HG03097 (cell line): ENCODE results near the gene P4HTM.

Experiments
- ATAC-seq: cut with Tn5 transposase; IDR thresholded peaks from one replicate; pipeline ENCODE4 v1.9.1; 2021; ENCODE audit not compliant: unreplicated experiment, low FRiP score

P4HTM gene

DNA sequence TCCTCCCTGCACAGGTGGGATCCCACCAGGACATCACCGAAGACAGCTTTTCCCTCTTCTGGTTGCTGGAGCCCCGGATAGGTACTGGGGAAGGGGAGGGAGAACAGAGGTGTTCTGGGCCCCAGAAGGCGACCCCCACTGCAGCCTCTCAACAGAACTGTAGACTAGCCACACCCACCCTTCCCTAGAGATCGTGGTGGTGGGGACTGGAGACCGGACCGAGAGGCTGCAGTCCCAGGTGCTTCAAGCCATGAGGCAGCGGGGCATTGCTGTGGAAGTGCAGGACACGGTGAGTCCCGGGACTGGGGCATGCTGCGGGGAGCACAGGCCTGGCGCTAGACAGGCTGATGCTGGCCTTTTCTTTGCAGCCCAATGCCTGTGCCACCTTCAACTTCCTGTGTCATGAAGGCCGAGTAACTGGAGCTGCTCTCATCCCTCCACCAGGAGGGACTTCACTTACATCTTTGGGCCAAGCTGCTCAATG lies 32.7 kb downstream of the P4HTM start:
- no peak for ATAC-seq

DNA sequence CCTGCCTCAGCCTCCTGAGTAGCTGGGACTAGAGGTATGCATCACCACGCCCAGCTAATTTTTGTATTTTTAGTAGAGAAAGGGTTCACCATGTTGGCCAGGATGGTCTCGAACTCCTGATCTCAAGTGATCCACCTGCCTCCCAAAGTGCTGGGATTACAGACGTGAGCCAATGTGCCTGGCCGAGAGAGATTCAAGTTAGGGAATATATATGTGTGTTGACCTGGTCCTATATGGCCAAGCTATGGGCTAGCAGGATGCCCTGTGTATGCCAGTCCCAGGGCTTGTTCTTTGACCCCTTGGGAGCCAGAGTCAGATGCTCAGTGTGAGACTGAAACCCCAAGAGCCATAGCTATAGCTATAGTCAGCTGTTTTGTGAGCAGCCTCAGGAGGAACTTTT lies 33.7 kb downstream of the P4HTM start:
- no peak for ATAC-seq

GRCh38 chr3:49024449-49024848 lies 34.4 kb downstream of the P4HTM start:
- no peak for ATAC-seq

- ATAC-seq, result no peak
Observed at GRCh38 chr3:49025005-49025792, 35.2 kb downstream of the P4HTM start.

DNA sequence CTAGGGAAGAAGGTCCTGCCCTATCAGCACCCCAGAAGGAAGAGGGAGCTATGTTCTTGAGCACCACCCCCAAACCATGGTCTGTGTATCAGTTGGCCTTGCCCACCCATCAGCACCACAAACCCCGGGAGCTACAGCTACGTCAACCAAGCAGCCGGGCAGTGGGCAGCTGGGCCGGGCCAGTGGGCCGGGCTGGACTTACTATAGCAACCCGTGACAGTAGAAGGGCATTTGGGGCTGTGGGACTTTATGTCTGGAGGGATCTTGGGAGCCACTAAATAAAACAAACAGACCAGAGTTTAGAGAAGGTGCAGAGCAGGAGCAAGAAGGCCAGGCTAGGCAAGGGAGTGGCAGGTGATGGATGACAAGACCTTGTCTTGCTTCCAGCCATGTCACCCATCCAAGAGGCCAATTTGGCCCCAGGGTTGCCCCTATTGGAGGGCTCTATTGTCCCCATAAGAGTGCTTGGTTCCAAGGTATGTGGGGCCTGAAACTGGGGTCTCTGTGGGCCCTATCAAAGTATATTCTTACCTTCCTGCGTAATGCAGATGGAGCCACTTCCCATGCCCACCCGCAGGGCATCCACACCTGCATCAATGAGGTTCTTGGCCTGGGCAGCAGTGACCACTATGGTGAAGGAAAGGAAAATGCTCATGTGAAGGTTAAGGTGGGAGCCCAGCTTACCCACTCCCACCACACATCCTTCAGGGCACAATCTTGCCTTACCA lies 35.9 kb downstream of the P4HTM start:
- no peak for ATAC-seq

- no peak for ATAC-seq
Observed at GRCh38 chr3:49026536-49026935, 36.5 kb downstream of the P4HTM start.

- no peak for ATAC-seq
Observed at GRCh38 chr3:49027634-49028033, 37.6 kb downstream of the P4HTM start.

DNA sequence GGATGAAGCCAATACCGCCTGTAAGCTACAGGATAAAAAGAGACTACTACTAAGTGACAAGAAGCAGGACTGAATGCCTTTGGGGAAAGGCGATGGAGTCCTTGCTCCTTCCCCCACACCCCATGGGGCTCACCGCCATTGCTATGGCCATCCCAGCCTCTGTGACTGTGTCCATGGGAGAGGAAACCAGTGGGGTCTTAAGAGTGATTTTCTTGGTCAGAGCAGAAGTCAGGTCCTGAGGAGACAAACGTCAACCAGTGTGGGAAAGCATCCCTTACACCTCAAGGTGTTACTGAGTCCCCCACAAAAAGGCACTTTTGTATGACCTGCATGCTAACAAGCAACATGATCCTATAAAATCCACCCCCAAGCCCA lies 38.2 kb downstream of the P4HTM start:
- ATAC-seq, result no peak

DNA sequence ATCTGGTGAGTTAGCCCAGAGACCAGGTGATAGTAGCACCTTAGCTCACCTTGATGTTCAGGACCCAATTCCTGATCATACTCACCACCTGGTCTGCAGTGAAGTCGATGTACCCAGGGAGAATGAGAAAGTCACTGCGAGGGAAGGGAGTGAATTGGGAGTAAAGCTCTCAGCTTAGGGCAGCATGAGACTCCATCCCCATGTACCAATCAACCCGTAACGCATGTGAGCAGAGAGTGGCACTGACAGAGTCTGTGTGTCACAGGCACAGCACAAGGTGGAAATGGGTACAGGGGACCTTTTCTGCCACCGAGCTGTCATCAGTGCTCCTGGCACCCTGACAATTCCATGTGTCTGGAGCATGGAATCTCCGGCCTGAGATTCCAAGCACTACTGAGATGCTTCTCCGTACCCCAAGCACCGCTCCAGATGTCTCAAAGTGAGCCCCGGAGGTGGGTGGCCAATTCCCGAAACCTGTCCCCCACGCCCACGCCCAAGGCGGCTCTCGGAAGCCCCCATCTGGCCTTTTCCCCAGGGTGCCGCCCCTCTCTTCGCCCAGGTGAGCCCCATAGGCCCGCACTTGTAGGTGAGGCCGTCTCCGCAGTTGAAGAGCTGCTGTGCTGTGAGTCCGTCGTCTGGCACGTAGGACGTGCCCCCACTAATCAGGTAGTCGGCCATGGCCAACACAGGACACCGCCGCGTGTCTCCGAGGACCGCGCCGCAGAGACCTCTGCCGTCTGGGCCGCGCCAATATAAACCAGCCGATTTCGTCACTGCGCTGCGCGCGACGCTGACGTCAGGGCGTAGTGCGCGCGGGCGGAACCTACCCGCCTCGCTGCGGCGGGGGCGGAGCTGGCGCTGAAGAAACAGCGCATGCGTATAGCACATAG lies 38.9 kb downstream of the P4HTM start, which contains the start of gene IMPDH2:
Gene IMPDH2 (minus strand): TSS at position 726 of the 890 bp plus-strand sequence. CDS start 48 bp downstream, at position 678.
- peak; percentile 81 for ATAC-seq

- ATAC-seq, result no peak
Observed at GRCh38 chr3:49029563-49029884, 39.5 kb downstream of the P4HTM start.

- no peak for ATAC-seq
Observed at GRCh38 chr3:49030321-49030720, 40.3 kb downstream of the P4HTM start.

DNA sequence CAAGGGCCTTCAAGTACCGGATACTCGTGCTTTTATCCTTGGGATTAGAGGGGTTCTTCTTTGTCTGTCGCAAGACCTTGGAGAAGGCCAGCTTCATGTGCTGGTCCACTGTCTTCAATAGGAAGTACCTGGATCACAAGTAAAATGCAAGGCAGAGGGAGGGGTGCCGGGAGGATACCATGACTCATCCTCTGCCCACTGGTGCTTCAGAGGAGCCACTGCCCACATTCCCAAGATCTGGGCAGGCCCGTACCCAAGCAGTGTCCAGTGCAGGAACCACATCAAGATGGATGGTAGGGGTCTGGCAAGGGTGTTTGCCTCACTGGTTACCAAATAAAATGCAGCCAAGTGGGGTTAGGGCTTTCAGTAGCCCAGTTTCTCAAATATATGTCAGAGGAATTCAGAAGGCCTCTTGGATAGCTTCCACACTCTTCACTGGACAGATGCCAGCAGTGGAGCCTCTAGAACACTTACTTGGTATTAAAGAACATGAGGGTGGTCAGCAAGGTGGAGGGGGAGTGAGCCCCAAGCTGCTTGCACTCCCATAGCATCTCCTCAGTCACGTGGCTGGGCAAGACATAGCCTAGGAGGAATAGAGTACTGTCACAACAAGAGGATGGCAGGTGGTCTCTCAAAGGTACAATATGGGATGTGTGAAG lies 42.7 kb downstream of the P4HTM start:
- ATAC-seq, result no peak

GRCh38 chr3:49034650-49035049 lies 44.6 kb downstream of the P4HTM start:
- no peak for ATAC-seq

DNA sequence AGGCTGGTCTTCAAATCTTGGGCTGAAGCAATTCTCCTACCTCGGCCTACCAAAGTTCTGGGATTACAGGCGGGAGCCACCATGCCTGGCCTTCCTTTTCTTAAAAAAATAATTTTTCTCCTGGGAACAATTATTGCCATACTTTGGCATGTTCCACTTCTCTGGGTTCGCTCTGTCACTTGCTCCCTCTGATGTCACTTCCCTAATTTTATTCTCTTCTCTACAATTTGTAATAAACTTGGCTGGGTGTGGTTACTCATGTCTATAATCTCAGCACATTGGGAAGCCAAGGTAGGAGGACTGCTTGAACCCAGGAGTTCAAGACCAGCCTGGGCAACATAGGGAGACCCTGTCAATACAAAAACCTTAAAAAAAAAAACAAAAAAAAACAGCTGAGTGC lies 45.2 kb downstream of the P4HTM start:
- ATAC-seq, result no peak

GRCh38 chr3:49053543-49053942 lies 63.5 kb downstream of the P4HTM start:
- ATAC-seq, result no peak

GRCh38 chr3:49054344-49054862 lies 64.4 kb downstream of the P4HTM start:
- ATAC-seq, result no peak
